ENCODE results near the gene GRK1. TPM values are rescaled to one million over a fixed set of nuclear protein-coding genes. Genes with fewer than 3 reads are reported as not detected.

The GRK1 gene
- total and polyA plus RNA-seq, 2 donors, result 0.11 to 0.14 TPM

DNA sequence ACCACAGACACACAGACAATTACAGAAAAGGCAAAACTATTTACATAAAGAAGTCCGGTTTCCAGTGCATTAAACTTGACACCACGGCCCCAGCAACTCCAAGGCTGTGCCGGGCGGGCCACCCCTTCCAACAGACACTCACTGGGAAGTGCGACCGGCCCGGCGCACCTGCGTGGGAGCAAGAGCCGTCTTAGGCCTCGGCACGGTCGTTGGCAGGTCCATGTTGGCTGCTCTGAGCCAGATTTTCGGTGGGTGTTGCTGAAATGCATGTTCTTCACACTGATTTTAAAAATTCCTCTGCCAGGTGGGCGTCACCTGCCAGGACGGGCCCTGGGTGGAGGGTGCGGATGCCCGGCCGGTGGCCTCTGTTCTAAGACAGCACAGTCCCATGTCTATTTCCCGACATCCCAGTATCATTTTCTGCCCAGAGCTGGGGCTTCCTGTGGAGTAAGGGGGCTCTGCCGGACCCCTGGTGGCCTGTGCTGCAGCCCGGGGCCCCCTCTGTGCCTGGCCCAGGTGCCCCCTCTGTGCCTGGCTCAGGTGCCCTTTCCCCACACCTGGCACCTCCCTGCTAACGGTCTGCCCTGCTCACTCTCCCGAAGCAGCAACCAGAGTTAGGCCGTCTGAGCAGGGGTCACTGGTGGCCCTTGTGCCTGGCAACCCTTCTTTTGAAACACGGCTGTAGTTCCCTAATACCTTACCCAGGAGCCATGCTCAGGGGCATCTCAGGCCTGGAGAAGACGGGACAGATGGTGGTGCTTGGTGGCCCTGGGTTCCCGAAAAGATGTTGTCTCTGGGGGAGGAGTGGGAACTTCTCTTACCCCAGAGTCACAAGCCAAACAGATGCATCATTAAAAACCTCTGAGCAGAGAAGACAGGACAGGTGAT lies 101.2 kb downstream of the GRK1 start:
- 94% methylated on average over 28 of the region's 28 CpGs for WGBS

DNA sequence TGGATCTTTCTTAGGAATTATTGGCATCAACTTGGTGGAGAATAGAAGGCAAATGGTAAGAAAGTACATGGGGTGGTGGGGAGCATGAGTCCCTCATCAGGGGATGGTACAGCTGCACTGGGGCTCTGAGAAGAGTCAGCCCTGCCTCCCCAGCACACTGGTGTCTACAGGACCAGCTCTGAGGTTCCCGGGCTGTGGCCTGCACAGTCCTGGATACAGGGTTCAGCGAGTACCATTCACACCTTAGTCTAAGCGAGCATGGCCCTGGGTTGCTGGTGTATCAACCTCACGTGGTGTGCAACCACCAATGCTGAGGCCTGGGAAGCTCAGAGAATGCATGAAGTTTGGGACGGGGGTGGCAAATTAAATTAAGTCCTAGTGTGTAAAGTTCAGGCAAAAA lies 102.1 kb downstream of the GRK1 start:
- H3K4me3 ChIP-seq (ENCODE audit: low read length in 2 of 2), result no peak overlapping the region
- DNase-seq (ENCODE audit: low read depth in 6 of 9, low spot score in 9 of 9), result no peak
- peaks cover 0 to 19% of the 10 kb centered on the region in 2 donors for H3K27me3 ChIP-seq (ENCODE audit: control insufficient read depth in 2 of 2, insufficient read depth in 1 of 2, low read length in 1 of 2)
- no peaks in the 10 kb centered on the region for H3K4me1 ChIP-seq (ENCODE audit: control insufficient read depth in 2 of 2, insufficient read depth in 2 of 2, low read length in 2 of 2)
- H3K36me3 ChIP-seq (ENCODE audit: control insufficient read depth in 2 of 2, insufficient read depth in 2 of 2, low read length in 1 of 2), result no peaks in the 10 kb centered on the region
- 96% methylated on average over 5 of the region's 5 CpGs for WGBS
- no peak overlapping the region for H3K27ac ChIP-seq (ENCODE audit: low read depth in 1 of 2, low read length in 1 of 2)
- no peaks in the 10 kb centered on the region for H3K9me3 ChIP-seq (ENCODE audit: control insufficient read depth in 2 of 2, insufficient read depth in 1 of 2, low read length in 1 of 2)

More for the DNA sequence above, 101.2 kb downstream of the GRK1 start:
- Histone ChIP-seq H3K27me3 (ENCODE audit: control insufficient read depth in 2 of 2, insufficient read depth in 1 of 2, low read length in 1 of 2) (peaks cover 0 to 22% of the 10 kb centered on the region in 2 donors), H3K27ac (ENCODE audit: low read depth in 1 of 2, low read length in 1 of 2) (no peak overlapping the region), H3K36me3 (ENCODE audit: control insufficient read depth in 2 of 2, insufficient read depth in 2 of 2, low read length in 1 of 2) (no peaks in the 10 kb centered on the region), H3K9me3 (ENCODE audit: control insufficient read depth in 2 of 2, insufficient read depth in 1 of 2, low read length in 1 of 2) (no peaks in the 10 kb centered on the region), H3K4me3 (ENCODE audit: low read length in 2 of 2) (no peak overlapping the region), H3K4me1 (ENCODE audit: control insufficient read depth in 2 of 2, insufficient read depth in 2 of 2, low read length in 2 of 2) (no peaks in the 10 kb centered on the region)
- no peak for DNase-seq (ENCODE audit: low read depth in 6 of 9, low spot score in 9 of 9)

DNA sequence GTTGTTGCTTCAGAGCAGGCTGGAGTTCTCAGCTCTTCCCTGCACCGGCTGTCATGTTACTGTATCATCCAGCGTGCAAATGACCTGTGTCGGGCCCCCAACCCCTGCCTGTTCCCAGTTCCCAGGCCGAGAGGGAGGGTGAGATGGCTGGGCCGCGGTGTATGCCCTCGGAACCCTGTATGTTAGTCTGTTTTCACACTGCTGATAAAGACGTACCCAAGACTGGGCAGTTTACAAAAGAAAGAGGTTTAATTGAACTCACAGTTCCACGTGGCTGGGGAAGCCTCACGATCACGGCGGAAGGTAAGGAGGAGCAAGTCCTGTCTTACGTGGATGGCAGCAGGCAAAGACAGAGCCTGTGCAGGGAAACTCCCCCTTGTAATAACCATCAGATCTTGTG lies 102.9 kb downstream of the GRK1 start:
- Histone ChIP-seq H3K27ac (ENCODE audit: low read depth in 1 of 2, low read length in 1 of 2) (no peak overlapping the region), H3K4me1 (ENCODE audit: control insufficient read depth in 2 of 2, insufficient read depth in 2 of 2, low read length in 2 of 2) (no peaks in the 10 kb centered on the region), H3K27me3 (ENCODE audit: control insufficient read depth in 2 of 2, insufficient read depth in 1 of 2, low read length in 1 of 2) (peaks cover 0 to 12% of the 10 kb centered on the region in 2 donors), H3K4me3 (ENCODE audit: low read length in 2 of 2) (no peak overlapping the region), H3K9me3 (ENCODE audit: control insufficient read depth in 2 of 2, insufficient read depth in 1 of 2, low read length in 1 of 2) (no peaks in the 10 kb centered on the region), H3K36me3 (ENCODE audit: control insufficient read depth in 2 of 2, insufficient read depth in 2 of 2, low read length in 1 of 2) (no peaks in the 10 kb centered on the region)
- no peak for DNase-seq (ENCODE audit: low read depth in 6 of 9, low spot score in 9 of 9)
- 92% methylated on average over 13 of the region's 13 CpGs for WGBS

DNA sequence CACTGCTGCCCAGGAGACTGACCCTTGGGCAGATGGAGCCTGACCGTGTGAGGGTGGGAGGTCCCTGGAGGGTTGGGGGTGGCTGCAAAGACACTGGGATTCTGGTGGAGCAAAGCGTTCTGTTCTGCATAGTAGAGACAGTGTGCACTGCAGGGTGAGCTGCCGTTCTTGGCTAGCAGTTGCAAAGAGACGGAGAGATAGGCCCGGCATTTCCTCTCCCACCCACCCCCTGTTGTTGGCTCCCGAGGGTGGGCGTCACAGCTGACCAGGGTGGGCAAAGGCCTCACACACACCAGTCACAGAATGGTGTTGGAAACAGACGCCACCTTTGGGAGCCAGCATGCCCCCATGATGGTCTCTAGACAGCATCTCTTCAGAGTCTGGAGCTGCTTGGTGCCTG lies 103.4 kb downstream of the GRK1 start:
- Histone ChIP-seq H3K4me3 (ENCODE audit: low read length in 2 of 2) (no peak overlapping the region), H3K4me1 (ENCODE audit: control insufficient read depth in 2 of 2, insufficient read depth in 2 of 2, low read length in 2 of 2) (no peaks in the 10 kb centered on the region), H3K36me3 (ENCODE audit: control insufficient read depth in 2 of 2, insufficient read depth in 2 of 2, low read length in 1 of 2) (no peaks in the 10 kb centered on the region), H3K27ac (ENCODE audit: low read depth in 1 of 2, low read length in 1 of 2) (no peak overlapping the region), H3K9me3 (ENCODE audit: control insufficient read depth in 2 of 2, insufficient read depth in 1 of 2, low read length in 1 of 2) (peaks cover 0 to 3% of the 10 kb centered on the region in 2 donors), H3K27me3 (ENCODE audit: control insufficient read depth in 2 of 2, insufficient read depth in 1 of 2, low read length in 1 of 2) (peaks cover 0 to 9% of the 10 kb centered on the region in 2 donors)
- DNase-seq (ENCODE audit: low read depth in 6 of 9, low spot score in 9 of 9), result no peak
- WGBS, result 92% methylated on average over 8 of the region's 8 CpGs

DNA sequence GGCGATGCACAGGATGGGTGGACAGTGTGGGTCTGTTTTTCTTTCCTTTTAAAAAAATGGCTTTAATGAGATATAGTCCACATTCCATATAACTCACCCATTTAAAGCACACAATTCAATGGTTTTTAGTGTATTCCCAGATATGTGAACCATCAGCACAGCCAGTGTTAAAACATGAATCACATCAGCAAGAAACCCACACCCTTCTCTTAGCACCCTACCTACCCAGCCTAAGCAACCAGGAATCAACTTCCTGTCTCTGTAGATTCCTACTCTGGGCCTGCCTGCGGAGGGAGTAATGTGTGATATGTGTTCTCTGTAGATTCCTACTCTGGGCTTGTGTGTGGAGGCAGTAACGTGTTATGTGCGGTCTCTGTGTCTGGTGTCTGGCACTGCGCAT lies 103.9 kb downstream of the GRK1 start:
- WGBS, result 96% methylated on average over 5 of the region's 5 CpGs
- no peaks in the 10 kb centered on the region for H3K36me3 ChIP-seq (ENCODE audit: control insufficient read depth in 2 of 2, insufficient read depth in 2 of 2, low read length in 1 of 2)
- no peak overlapping the region for H3K27ac ChIP-seq (ENCODE audit: low read depth in 1 of 2, low read length in 1 of 2)
- H3K9me3 ChIP-seq (ENCODE audit: control insufficient read depth in 2 of 2, insufficient read depth in 1 of 2, low read length in 1 of 2), result peaks cover 0 to 8% of the 10 kb centered on the region in 2 donors
- H3K4me3 ChIP-seq (ENCODE audit: low read length in 2 of 2), result no peak overlapping the region
- H3K4me1 ChIP-seq (ENCODE audit: control insufficient read depth in 2 of 2, insufficient read depth in 2 of 2, low read length in 2 of 2), result no peaks in the 10 kb centered on the region
- no peak for DNase-seq (ENCODE audit: low read depth in 6 of 9, low spot score in 9 of 9)
- H3K27me3 ChIP-seq (ENCODE audit: control insufficient read depth in 2 of 2, insufficient read depth in 1 of 2, low read length in 1 of 2), result peaks cover 0 to 7% of the 10 kb centered on the region in 2 donors

DNA sequence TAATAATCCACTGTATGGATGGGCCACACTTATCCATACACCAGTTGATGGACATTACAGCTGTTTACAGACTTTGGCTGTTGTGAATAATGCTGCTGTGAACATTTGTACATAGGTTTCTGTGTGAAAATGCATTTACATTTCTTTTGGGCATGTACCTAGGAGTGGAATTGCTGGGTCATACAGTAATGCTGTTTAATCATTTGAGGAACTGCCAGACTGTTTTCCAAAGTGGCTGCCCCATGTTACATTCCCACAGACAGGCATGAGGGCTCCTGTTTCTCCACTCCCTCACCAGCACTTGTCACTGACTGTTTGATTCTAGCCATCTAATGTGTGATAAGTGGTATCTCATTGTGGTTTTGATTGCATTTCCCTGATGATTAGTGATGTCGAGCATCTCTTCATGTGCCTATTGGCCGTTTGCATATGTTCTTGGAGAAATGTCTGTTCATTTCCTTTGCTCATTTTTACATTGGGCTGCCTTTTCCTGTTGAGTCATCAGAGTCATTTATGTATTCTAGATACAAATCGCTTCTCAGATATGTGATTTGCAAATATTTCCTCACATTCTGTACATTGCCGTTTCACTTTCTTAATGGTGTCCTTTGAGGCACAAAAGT lies 104.8 kb downstream of the GRK1 start:
- Histone ChIP-seq H3K4me1 (ENCODE audit: control insufficient read depth in 2 of 2, insufficient read depth in 2 of 2, low read length in 2 of 2) (no peaks in the 10 kb centered on the region), H3K27ac (ENCODE audit: low read depth in 1 of 2, low read length in 1 of 2) (no peak overlapping the region), H3K36me3 (ENCODE audit: control insufficient read depth in 2 of 2, insufficient read depth in 2 of 2, low read length in 1 of 2) (no peaks in the 10 kb centered on the region), H3K4me3 (ENCODE audit: low read length in 2 of 2) (no peak overlapping the region), H3K27me3 (ENCODE audit: control insufficient read depth in 2 of 2, insufficient read depth in 1 of 2, low read length in 1 of 2) (peaks cover 0 to 6% of the 10 kb centered on the region in 2 donors), H3K9me3 (ENCODE audit: control insufficient read depth in 2 of 2, insufficient read depth in 1 of 2, low read length in 1 of 2) (peaks cover 0 to 8% of the 10 kb centered on the region in 2 donors)
- WGBS, result 68% methylated on average over 4 of the region's 4 CpGs
- DNase-seq (ENCODE audit: low read depth in 6 of 9, low spot score in 9 of 9), result no peak

DNA sequence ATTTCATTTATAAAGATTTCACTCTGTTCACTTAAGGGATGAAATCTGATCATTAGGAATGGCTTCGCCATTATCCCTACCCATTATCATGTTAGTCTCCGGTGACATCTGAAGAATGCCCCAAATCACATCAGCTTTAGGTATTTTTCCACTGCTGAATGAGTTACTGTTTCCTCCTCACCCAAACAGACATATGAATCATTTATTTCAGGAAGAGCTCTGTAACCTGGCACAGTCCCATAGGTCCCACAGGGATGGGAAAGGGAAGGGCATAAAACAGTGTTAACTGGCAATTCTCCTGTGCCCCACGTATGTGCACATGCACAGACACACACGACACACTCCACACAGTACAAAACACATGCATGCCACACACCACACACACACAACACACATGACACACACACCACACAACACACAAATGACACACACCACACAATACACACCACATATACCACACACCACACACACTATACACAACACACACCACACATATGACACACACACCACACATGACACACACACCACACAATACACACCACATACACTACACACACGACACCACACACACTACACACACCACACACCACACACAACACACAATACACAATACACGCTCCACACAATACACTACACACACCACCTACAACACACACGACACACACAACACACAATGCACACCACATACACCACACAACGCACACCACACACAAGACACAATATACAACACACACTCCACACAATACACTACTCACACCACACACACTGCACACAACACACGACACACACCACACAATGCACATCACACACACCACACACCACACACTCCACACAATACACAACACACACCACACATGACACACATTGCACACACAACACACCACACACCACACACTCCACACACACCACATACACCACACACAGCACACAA lies 107.4 kb downstream of the GRK1 start:
- Histone ChIP-seq H3K27ac (ENCODE audit: low read depth in 1 of 2, low read length in 1 of 2) (no peak overlapping the region), H3K4me3 (ENCODE audit: low read length in 2 of 2) (no peak overlapping the region), H3K27me3 (ENCODE audit: control insufficient read depth in 2 of 2, insufficient read depth in 1 of 2, low read length in 1 of 2) (peaks cover 0 to 14% of the 10 kb centered on the region in 2 donors), H3K9me3 (ENCODE audit: control insufficient read depth in 2 of 2, insufficient read depth in 1 of 2, low read length in 1 of 2) (peaks cover 0 to 8% of the 10 kb centered on the region in 2 donors), H3K36me3 (ENCODE audit: control insufficient read depth in 2 of 2, insufficient read depth in 2 of 2, low read length in 1 of 2) (no peaks in the 10 kb centered on the region), H3K4me1 (ENCODE audit: control insufficient read depth in 2 of 2, insufficient read depth in 2 of 2, low read length in 2 of 2) (no peaks in the 10 kb centered on the region)
- DNase-seq (ENCODE audit: low read depth in 6 of 9, low spot score in 9 of 9), result no peak
- 86% methylated on average over 9 of the region's 9 CpGs for WGBS

DNA sequence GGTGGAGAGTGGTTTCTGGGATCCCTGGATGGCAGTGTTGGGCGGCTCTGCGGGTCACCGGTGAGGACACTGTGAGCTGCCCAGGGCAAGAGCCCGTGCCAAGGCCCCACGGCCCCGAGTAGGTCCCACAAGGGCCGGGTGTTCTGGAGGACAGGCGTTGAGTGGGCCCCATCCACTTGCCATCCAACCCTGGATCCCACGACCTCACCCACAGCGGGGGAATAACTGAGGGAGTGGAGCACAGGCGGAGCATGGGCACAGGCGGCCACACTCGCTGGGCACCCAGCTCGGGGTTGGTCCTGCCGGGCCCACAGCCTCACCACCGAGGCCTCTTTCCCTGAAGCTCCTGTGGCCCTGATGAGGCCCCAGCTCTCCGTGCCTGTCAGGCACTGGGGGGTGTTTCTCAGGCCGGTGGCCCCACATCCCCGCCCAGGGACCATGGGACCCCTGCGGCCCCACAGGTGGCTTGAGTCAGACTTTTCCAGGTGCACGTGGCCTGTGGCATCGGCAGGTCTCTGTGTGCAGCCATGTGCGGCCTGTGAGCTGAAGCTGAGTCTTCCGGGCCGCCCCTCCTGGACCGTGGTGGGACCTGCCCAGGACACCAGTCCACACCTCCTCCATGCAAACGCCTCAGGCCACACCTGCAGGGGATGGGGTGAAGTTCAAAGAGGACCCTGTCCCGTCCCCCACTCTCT lies 108.6 kb downstream of the GRK1 start:
- Histone ChIP-seq H3K9me3 (ENCODE audit: control insufficient read depth in 2 of 2, insufficient read depth in 1 of 2, low read length in 1 of 2) (peaks cover 0 to 8% of the 10 kb centered on the region in 2 donors), H3K4me3 (ENCODE audit: low read length in 2 of 2) (no peak overlapping the region), H3K27me3 (ENCODE audit: control insufficient read depth in 2 of 2, insufficient read depth in 1 of 2, low read length in 1 of 2) (peaks cover 0 to 14% of the 10 kb centered on the region in 2 donors), H3K27ac (ENCODE audit: low read depth in 1 of 2, low read length in 1 of 2) (no peak overlapping the region), H3K4me1 (ENCODE audit: control insufficient read depth in 2 of 2, insufficient read depth in 2 of 2, low read length in 2 of 2) (no peaks in the 10 kb centered on the region), H3K36me3 (ENCODE audit: control insufficient read depth in 2 of 2, insufficient read depth in 2 of 2, low read length in 1 of 2) (no peaks in the 10 kb centered on the region)
- 95% methylated on average over 28 of the region's 28 CpGs for WGBS
- DNase-seq (ENCODE audit: low read depth in 6 of 9, low spot score in 9 of 9), result no peak
